ENCODE data around the gene STOX1.
"Not testable (repeated sequence)": the region's sequence is repeated elsewhere in the genome, so short reads cannot be mapped to it uniquely, and the experiment has no call there.

- not testable (repeated sequence) for TF ChIP-seq POLR2A, POLR2AphosphoS5, TAF1, SPI1 (IDR thresholded peaks at IDR 0.05; ENCODE audit: low read depth, low read length)
These were observed 101.8 kb downstream of the STOX1 start for GRCh38 chr10:68929157-68929556.
